Activated CD8-positive, alpha-beta memory T cell treated with anti-CD3 and anti-CD28 coated beads for 24 hours (primary cell): ENCODE data around the gene FAM174C.
"Not testable (repeated sequence)": the region's sequence is repeated elsewhere in the genome, so short reads cannot be mapped to it uniquely, and the experiment has no call there.

ENCODE experiments used
- DNase-seq: peaks from one replicate; pipeline ENCODE4 v3.0.0-alpha.2; 2020

The FAM174C gene

GRCh38 chr19:1288833-1289685, 13.7 kb downstream of the FAM174C start:
- no peak for DNase-seq

- no peak for DNase-seq
Observed at GRCh38 chr19:1289686-1290025, 14.3 kb downstream of the FAM174C start.

GRCh38 chr19:1290196-1290702, 14.9 kb downstream of the FAM174C start:
- DNase-seq = no peak

GRCh38 chr19:1290703-1291651, 15.6 kb downstream of the FAM174C start:
- no peak for DNase-seq

GRCh38 chr19:1291761-1292418, 16.6 kb downstream of the FAM174C start:
- no peak for DNase-seq

GRCh38 chr19:1292419-1293151, 17.3 kb downstream of the FAM174C start:
- DNase-seq = no peak

- no peak for DNase-seq
Observed at GRCh38 chr19:1293782-1294604, 18.7 kb downstream of the FAM174C start.

- DNase-seq = no peak
Observed at GRCh38 chr19:1294688-1295087, 19.4 kb downstream of the FAM174C start.

- peak; percentile 76 for DNase-seq
Observed at GRCh38 chr19:1295169-1296012, 20.1 kb downstream of the FAM174C start.

GRCh38 chr19:1296078-1296477, 20.7 kb downstream of the FAM174C start:
- DNase-seq = no peak

- no peak for DNase-seq
Observed at GRCh38 chr19:1296575-1297271, 21.4 kb downstream of the FAM174C start.

- DNase-seq = no peak
Observed at GRCh38 chr19:1298235-1298634, 22.9 kb downstream of the FAM174C start.

GRCh38 chr19:1299801-1300200, 24.5 kb downstream of the FAM174C start:
- DNase-seq = no peak

GRCh38 chr19:1300744-1301490, 25.6 kb downstream of the FAM174C start:
- DNase-seq = no peak

GRCh38 chr19:1302533-1303239, 27.4 kb downstream of the FAM174C start:
- no peak for DNase-seq

GRCh38 chr19:1304197-1304924, 29.0 kb downstream of the FAM174C start:
- no peak for DNase-seq

GRCh38 chr19:1305354-1305753, 30.0 kb downstream of the FAM174C start:
- DNase-seq = not testable (repeated sequence)

- no peak for DNase-seq
Observed at GRCh38 chr19:1307320-1307719, 32.0 kb downstream of the FAM174C start.
